GM23338 (cell line): ENCODE data around the gene OBSCN. TPM values are rescaled to one million over a fixed set of nuclear protein-coding genes. Genes with fewer than 3 reads are reported as not detected.

Experiments used
- ATAC-seq: fragments of 200-7000 bp; cut with Tn5 transposase; 3 replicates; pipeline ENCODE4 v1.9.1; 2020
- DNase-seq: peaks from one replicate; pipeline ENCODE4 v3.0.0-alpha.2; 2015; ENCODE audit warnings: low spot score
- H2AFZ ChIP-seq: fragments of 200-600 bp; sonication (generic); 2 replicates; pipeline ENCODE4 v1.8.0; 2016; ENCODE audit warnings: antibody characterized with exemption, mild to moderate bottlenecking, moderate library complexity
- H3F3A ChIP-seq: fragments of 200-600 bp; sonication (generic); replicated peaks from 2 replicates; pipeline ENCODE4 v1.8.0; 2017; ENCODE audit warnings: antibody characterized with exemption, mixed run types, low read depth
- H3K27ac ChIP-seq: fragments of 200-600 bp; sonication (generic); 2 replicates; pipeline ENCODE4 v1.6.1; 2016; ENCODE audit warnings: low read depth
- H3K27me3 ChIP-seq: fragments of 200-600 bp; sonication (generic); 2 replicates; pipeline ENCODE4 v1.8.0; 2016; ENCODE audit warnings: mild to moderate bottlenecking, mixed run types, moderate library complexity; ENCODE audit not compliant: insufficient read depth
- H3K36me3 ChIP-seq: fragments of 200-600 bp; sonication (generic); 2 replicates; pipeline ENCODE4 v1.8.0; 2016; ENCODE audit warnings: mild to moderate bottlenecking; ENCODE audit not compliant: insufficient read depth
- H3K4me1 ChIP-seq: fragments of 200-600 bp; sonication (generic); 2 replicates; pipeline ENCODE4 v1.8.0; 2016; ENCODE audit warnings: mild to moderate bottlenecking, moderate library complexity; ENCODE audit not compliant: insufficient read depth
- H3K4me2 ChIP-seq: fragments of 200-600 bp; sonication (generic); 2 replicates; pipeline ENCODE4 v1.7.1; 2017; ENCODE audit warnings: mixed run types
- H3K4me3 ChIP-seq: fragments of 200-600 bp; sonication (generic); 2 replicates; pipeline ENCODE4 v1.6.1; 2016; ENCODE audit warnings: mixed run types
- H3K79me2 ChIP-seq: fragments of 200-600 bp; sonication (generic); replicated peaks from 2 replicates; pipeline ENCODE4 v1.8.0; 2017; ENCODE audit warnings: mild to moderate bottlenecking; ENCODE audit not compliant: insufficient read depth
- H3K9me2 ChIP-seq: fragments of 200-600 bp; sonication (generic); 2 replicates; pipeline ENCODE4 v1.8.0; 2017; ENCODE audit not compliant: insufficient read depth
- H4K20me1 ChIP-seq: fragments of 200-600 bp; sonication (generic); replicated peaks from 2 replicates; pipeline ENCODE4 v1.8.0; 2017; ENCODE audit warnings: mild to moderate bottlenecking; ENCODE audit not compliant: insufficient read depth
- H3K27ac Mint-ChIP-seq: 2 replicates; pipeline ENCODE4 v1.8.0; 2020; ENCODE audit warnings: inconsistent platforms, mild to moderate bottlenecking, moderate library complexity, mixed read lengths
- H3K27me3 Mint-ChIP-seq: 3 replicates; pipeline ENCODE4 v1.8.0; 2022; ENCODE audit warnings: low read depth, mild to moderate bottlenecking, moderate library complexity, mixed read lengths, inconsistent platforms; ENCODE audit not compliant: insufficient read depth, poor library complexity
- H3K36me3 Mint-ChIP-seq: 3 replicates; pipeline ENCODE4 v1.8.0; 2021; ENCODE audit warnings: low read depth, mild to moderate bottlenecking, inconsistent platforms, moderate library complexity, mixed read lengths
- H3K4me1 Mint-ChIP-seq: 3 replicates; pipeline ENCODE4 v1.8.0; 2020; ENCODE audit warnings: mild to moderate bottlenecking, inconsistent platforms, mixed read lengths
- H3K4me3 Mint-ChIP-seq: 3 replicates; pipeline ENCODE4 v1.8.0; 2021; ENCODE audit warnings: moderate library complexity, mild to moderate bottlenecking, inconsistent platforms, mixed read lengths
- H3K9me3 Mint-ChIP-seq: 3 replicates; pipeline ENCODE4 v1.8.0; 2020; ENCODE audit warnings: moderate library complexity, mild to moderate bottlenecking, inconsistent platforms, mixed read lengths
- CREB1 ChIP-seq: fragments of 250-450 bp; sonication (Bioruptor Pico); IDR thresholded peaks from 2 replicates; pipeline ENCODE4 v1.5.0; 2020; ENCODE audit warnings: low read depth, mild to moderate bottlenecking, moderate library complexity
- EZH2 ChIP-seq: fragments of 200-600 bp; sonication (generic); IDR thresholded peaks from one replicate; pipeline ENCODE4 v1.8.0; 2017; ENCODE audit warnings: antibody characterized with exemption, mild to moderate bottlenecking, low read depth; ENCODE audit not compliant: unreplicated experiment
- EZH2phosphoT487 ChIP-seq: fragments of 200-600 bp; sonication (generic); IDR thresholded peaks from one replicate; pipeline ENCODE4 v1.8.1; 2018; ENCODE audit warnings: antibody characterized with exemption; ENCODE audit not compliant: unreplicated experiment
- JUNB ChIP-seq: IDR thresholded peaks from one replicate; pipeline ENCODE4 v1.6.1; 2016; ENCODE audit warnings: antibody characterized with exemption; ENCODE audit not compliant: unreplicated experiment
- NANOG ChIP-seq: IDR thresholded peaks from 2 replicates; pipeline ENCODE4 v1.6.1; 2016; ENCODE audit warnings: antibody characterized with exemption, borderline replicate concordance
- POLR2AphosphoS5 ChIP-seq: IDR thresholded peaks from 2 replicates; pipeline ENCODE4 v1.6.1; 2016; ENCODE audit warnings: antibody characterized with exemption, low read depth
- STAT1 ChIP-seq: IDR thresholded peaks from one replicate; pipeline ENCODE4 v1.6.1; 2016; ENCODE audit warnings: antibody characterized with exemption; ENCODE audit not compliant: unreplicated experiment
- ZNF114 ChIP-seq: fragments of 250-450 bp; sonication (Bioruptor Pico); IDR thresholded peaks from 2 replicates; pipeline ENCODE4 v1.5.0; 2020; ENCODE audit warnings: mild to moderate bottlenecking, moderate library complexity
- ZNF331 ChIP-seq: fragments of 250-450 bp; sonication (Bioruptor Pico); IDR thresholded peaks from 2 replicates; pipeline ENCODE4 v1.5.0; 2020; ENCODE audit warnings: low read depth, mild to moderate bottlenecking, moderate library complexity
- polyA plus RNA-seq: library from polyadenylated mRNA; unstranded; fragments of >200 nt; fragmentation: Nextera tagmentation; extraction: Ambion mirVana; gene quantifications from 2 replicates; pipeline ENCODE4 v1.2.1, GENCODE V29; 2016
- total RNA-seq: library from RNA; depleted of rRNA; stranded (reverse); fragments of >200 nt; shearing (Covaris generic); gene quantifications from 2 replicates; pipeline ENCODE4 v1.2.3, GENCODE V29; 2014
- TF ChIP-seq, protein P1 (sequence below): fragments of 250-450 bp; sonication (Bioruptor Pico); IDR thresholded peaks from 2 replicates; pipeline ENCODE4 v1.5.0; 2020; ENCODE audit warnings: mild to moderate bottlenecking, moderate library complexity
- TF ChIP-seq, protein P2 (sequence below): IDR thresholded peaks from one replicate; pipeline ENCODE4 v1.6.1; 2018; ENCODE audit warnings: antibody characterized with exemption; ENCODE audit not compliant: unreplicated experiment
- TF ChIP-seq, protein P3 (sequence below), 2 experiments: fragments of 200-600 bp in 1 of 2; sonication (generic) in 1 of 2; conservative IDR thresholded peaks; 2 replicates each; pipeline versions ENCODE4 v1.5.1 to v1.6.1; 2016 to 2017; ENCODE audit warnings: antibody characterized with exemption in 2 of 2, low read depth in 2 of 2, mild to moderate bottlenecking in 2 of 2, moderate library complexity in 1 of 2
- TF ChIP-seq, protein P4 (sequence below): IDR thresholded peaks from 2 replicates; pipeline ENCODE4 v1.6.1; 2016; ENCODE audit warnings: antibody characterized with exemption

Gene OBSCN
- total and polyA plus RNA-seq, 2 experiments from 2014 or later: 8.4 to 38.5 TPM

DNA sequence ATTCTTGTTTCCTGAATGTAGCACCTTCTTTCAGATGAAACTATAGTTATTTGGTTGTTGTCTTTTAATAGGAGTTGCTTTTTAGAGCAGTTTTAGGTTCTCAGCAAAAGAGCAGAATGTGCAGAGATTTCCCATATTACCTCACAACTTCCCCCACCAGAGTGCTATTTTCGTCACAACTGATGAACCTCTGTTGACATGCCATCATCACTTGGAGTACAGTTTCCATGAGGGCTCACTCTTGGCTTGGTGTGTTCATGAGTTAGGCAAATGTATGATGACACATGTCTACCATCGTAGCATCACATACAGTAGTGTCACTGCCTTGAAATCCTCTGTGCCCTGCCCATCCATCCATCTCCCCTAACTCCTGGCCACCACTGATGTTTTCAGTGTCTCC lies 38.5 kb upstream of the OBSCN start:
- H2AFZ ChIP-seq: no peak overlapping the region
- no peak overlapping the region for H3K4me3 Mint-ChIP-seq
- no peak overlapping the region for H3K27ac ChIP-seq
- no peaks in the 10 kb centered on the region; the same call in 2 of the 3 replicates for H3K9me3 Mint-ChIP-seq
- H3K4me1 ChIP-seq: no peaks in the 10 kb centered on the region; the same call in 1 of the 2 replicates
- H3K36me3 ChIP-seq: no peaks in the 10 kb centered on the region
- no peak overlapping the region for H3K4me3 ChIP-seq
- H3K4me2 ChIP-seq: no peak overlapping the region
- no peaks in the 10 kb centered on the region; the same call in 1 of the 2 replicates for H4K20me1 ChIP-seq
- H3F3A ChIP-seq: peaks cover 6% of the 10 kb centered on the region; the same call in 1 of the 2 replicates
- H3K36me3 Mint-ChIP-seq: no peaks in the 10 kb centered on the region; the same call in 2 of the 3 replicates
- no peaks in the 10 kb centered on the region for H3K9me2 ChIP-seq
- H3K27me3 ChIP-seq: no peaks in the 10 kb centered on the region
- peaks cover 6% of the 10 kb centered on the region; the same call in 2 of the 3 replicates for H3K4me1 Mint-ChIP-seq
- ATAC-seq: no peak
- no peak for TF ChIP-seq STAT1
- TF ChIP-seq, protein P1, sequence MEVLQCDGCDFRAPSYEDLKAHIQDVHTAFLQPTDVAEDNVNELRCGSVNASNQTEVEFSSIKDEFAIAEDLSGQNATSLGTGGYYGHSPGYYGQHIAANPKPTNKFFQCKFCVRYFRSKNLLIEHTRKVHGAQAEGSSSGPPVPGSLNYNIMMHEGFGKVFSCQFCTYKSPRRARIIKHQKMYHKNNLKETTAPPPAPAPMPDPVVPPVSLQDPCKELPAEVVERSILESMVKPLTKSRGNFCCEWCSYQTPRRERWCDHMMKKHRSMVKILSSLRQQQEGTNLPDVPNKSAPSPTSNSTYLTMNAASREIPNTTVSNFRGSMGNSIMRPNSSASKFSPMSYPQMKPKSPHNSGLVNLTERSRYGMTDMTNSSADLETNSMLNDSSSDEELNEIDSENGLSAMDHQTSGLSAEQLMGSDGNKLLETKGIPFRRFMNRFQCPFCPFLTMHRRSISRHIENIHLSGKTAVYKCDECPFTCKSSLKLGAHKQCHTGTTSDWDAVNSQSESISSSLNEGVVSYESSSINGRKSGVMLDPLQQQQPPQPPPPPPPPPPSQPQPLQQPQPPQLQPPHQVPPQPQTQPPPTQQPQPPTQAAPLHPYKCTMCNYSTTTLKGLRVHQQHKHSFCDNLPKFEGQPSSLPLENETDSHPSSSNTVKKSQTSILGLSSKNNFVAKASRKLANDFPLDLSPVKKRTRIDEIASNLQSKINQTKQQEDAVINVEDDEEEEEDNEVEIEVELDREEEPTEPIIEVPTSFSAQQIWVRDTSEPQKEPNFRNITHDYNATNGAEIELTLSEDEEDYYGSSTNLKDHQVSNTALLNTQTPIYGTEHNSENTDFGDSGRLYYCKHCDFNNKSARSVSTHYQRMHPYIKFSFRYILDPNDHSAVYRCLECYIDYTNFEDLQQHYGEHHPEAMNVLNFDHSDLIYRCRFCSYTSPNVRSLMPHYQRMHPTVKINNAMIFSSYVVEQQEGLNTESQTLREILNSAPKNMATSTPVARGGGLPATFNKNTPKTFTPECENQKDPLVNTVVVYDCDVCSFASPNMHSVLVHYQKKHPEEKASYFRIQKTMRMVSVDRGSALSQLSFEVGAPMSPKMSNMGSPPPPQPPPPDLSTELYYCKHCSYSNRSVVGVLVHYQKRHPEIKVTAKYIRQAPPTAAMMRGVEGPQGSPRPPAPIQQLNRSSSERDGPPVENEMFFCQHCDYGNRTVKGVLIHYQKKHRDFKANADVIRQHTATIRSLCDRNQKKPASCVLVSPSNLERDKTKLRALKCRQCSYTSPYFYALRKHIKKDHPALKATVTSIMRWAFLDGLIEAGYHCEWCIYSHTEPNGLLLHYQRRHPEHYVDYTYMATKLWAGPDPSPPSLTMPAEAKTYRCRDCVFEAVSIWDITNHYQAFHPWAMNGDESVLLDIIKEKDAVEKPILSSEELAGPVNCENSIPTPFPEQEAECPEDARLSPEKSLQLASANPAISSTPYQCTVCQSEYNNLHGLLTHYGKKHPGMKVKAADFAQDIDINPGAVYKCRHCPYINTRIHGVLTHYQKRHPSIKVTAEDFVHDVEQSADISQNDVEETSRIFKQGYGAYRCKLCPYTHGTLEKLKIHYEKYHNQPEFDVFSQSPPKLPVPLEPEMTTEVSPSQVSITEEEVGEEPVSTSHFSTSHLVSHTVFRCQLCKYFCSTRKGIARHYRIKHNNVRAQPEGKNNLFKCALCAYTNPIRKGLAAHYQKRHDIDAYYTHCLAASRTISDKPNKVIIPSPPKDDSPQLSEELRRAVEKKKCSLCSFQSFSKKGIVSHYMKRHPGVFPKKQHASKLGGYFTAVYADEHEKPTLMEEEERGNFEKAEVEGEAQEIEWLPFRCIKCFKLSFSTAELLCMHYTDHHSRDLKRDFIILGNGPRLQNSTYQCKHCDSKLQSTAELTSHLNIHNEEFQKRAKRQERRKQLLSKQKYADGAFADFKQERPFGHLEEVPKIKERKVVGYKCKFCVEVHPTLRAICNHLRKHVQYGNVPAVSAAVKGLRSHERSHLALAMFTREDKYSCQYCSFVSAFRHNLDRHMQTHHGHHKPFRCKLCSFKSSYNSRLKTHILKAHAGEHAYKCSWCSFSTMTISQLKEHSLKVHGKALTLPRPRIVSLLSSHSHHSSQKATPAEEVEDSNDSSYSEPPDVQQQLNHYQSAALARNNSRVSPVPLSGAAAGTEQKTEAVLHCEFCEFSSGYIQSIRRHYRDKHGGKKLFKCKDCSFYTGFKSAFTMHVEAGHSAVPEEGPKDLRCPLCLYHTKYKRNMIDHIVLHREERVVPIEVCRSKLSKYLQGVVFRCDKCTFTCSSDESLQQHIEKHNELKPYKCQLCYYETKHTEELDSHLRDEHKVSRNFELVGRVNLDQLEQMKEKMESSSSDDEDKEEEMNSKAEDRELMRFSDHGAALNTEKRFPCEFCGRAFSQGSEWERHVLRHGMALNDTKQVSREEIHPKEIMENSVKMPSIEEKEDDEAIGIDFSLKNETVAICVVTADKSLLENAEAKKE: no peak
- TF ChIP-seq EZH2phosphoT487: no peak
- TF ChIP-seq POLR2AphosphoS5: no peak
- no peak for TF ChIP-seq NANOG
- TF ChIP-seq JUNB: no peak
- TF ChIP-seq EZH2: no peak
- no peak for TF ChIP-seq ZNF114 (CRISPR knock-in tag)
- TF ChIP-seq, protein P2, sequence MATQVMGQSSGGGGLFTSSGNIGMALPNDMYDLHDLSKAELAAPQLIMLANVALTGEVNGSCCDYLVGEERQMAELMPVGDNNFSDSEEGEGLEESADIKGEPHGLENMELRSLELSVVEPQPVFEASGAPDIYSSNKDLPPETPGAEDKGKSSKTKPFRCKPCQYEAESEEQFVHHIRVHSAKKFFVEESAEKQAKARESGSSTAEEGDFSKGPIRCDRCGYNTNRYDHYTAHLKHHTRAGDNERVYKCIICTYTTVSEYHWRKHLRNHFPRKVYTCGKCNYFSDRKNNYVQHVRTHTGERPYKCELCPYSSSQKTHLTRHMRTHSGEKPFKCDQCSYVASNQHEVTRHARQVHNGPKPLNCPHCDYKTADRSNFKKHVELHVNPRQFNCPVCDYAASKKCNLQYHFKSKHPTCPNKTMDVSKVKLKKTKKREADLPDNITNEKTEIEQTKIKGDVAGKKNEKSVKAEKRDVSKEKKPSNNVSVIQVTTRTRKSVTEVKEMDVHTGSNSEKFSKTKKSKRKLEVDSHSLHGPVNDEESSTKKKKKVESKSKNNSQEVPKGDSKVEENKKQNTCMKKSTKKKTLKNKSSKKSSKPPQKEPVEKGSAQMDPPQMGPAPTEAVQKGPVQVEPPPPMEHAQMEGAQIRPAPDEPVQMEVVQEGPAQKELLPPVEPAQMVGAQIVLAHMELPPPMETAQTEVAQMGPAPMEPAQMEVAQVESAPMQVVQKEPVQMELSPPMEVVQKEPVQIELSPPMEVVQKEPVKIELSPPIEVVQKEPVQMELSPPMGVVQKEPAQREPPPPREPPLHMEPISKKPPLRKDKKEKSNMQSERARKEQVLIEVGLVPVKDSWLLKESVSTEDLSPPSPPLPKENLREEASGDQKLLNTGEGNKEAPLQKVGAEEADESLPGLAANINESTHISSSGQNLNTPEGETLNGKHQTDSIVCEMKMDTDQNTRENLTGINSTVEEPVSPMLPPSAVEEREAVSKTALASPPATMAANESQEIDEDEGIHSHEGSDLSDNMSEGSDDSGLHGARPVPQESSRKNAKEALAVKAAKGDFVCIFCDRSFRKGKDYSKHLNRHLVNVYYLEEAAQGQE: no peak
- TF ChIP-seq CREB1 (CRISPR knock-in tag): no peak
- TF ChIP-seq, protein P3, sequence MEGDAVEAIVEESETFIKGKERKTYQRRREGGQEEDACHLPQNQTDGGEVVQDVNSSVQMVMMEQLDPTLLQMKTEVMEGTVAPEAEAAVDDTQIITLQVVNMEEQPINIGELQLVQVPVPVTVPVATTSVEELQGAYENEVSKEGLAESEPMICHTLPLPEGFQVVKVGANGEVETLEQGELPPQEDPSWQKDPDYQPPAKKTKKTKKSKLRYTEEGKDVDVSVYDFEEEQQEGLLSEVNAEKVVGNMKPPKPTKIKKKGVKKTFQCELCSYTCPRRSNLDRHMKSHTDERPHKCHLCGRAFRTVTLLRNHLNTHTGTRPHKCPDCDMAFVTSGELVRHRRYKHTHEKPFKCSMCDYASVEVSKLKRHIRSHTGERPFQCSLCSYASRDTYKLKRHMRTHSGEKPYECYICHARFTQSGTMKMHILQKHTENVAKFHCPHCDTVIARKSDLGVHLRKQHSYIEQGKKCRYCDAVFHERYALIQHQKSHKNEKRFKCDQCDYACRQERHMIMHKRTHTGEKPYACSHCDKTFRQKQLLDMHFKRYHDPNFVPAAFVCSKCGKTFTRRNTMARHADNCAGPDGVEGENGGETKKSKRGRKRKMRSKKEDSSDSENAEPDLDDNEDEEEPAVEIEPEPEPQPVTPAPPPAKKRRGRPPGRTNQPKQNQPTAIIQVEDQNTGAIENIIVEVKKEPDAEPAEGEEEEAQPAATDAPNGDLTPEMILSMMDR (conservative IDR thresholded peaks at IDR 0.05; ENCODE audit: low read depth in 2 of 2): no peak
- TF ChIP-seq ZNF331 (CRISPR knock-in tag): no peak
- TF ChIP-seq, protein P4, sequence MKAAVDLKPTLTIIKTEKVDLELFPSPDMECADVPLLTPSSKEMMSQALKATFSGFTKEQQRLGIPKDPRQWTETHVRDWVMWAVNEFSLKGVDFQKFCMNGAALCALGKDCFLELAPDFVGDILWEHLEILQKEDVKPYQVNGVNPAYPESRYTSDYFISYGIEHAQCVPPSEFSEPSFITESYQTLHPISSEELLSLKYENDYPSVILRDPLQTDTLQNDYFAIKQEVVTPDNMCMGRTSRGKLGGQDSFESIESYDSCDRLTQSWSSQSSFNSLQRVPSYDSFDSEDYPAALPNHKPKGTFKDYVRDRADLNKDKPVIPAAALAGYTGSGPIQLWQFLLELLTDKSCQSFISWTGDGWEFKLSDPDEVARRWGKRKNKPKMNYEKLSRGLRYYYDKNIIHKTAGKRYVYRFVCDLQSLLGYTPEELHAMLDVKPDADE: no peak
- no peak for DNase-seq
- peaks cover 19% of the 10 kb centered on the region for H3K79me2 ChIP-seq
- H3K27me3 Mint-ChIP-seq: peaks cover 3% of the 10 kb centered on the region
- no peak overlapping the region for H3K27ac Mint-ChIP-seq
